Natural killer cell treated with Interleukin-12 subunit alpha and Interleukin-12 subunit beta and Interleukin-15 and Interleukin-18, amount 100 ng/mL, for 72 hours (primary cell): ENCODE measurements around the gene SMIM24. TPM values are rescaled to one million over a fixed set of nuclear protein-coding genes. Genes with fewer than 3 reads are reported as not detected.

Experiments
- total RNA-seq, 2 donors: library from RNA; stranded (reverse); gene quantifications; one replicate each; pipeline ENCODE4 v1.2.3, GENCODE V29; 2022

Gene SMIM24
- total RNA-seq, 2 donors from 2014 or later, result 0.62 TPM; not detected in 1

Other genes starting within 250 kb of the SMIM24 start
- gene NFIC, start 113.9 kb downstream of the SMIM24 start, total RNA-seq, result 10 to 100 TPM; 21.4 to 41.7 TPM
- not detected for gene SMIM44, start 2.9 kb upstream of the SMIM24 start, total RNA-seq
- 10 to 100 TPM; 16.1 to 28.6 TPM for gene DOHH, start 20.1 kb upstream of the SMIM24 start, total RNA-seq
- gene FZR1, start 25.8 kb upstream of the SMIM24 start, total RNA-seq, result 10 to 100 TPM; 51.4 to 63.0 TPM
- gene TEKTIP1, start 58.6 kb upstream of the SMIM24 start, total RNA-seq, result 1 to 10 TPM; 3.3 to 4.4 TPM
- 10 to 100 TPM; 72.2 to 73.1 TPM for gene MFSD12, start 77.1 kb upstream of the SMIM24 start, total RNA-seq
- gene HMG20B, start 92.4 kb upstream of the SMIM24 start, total RNA-seq, result 10 to 100 TPM; 38.2 to 48.0 TPM
- under 1 TPM; 0.25 to 0.40 TPM for gene GIPC3, start 105.0 kb upstream of the SMIM24 start, total RNA-seq
- under 1 TPM in 1 of 2 donors, not detected in 1; 0.28 TPM for gene TBXA2R, start 126.3 kb upstream of the SMIM24 start, total RNA-seq
- 10 to 100 TPM; 28.9 to 44.7 TPM for gene CACTIN, start 146.3 kb upstream of the SMIM24 start, total RNA-seq
- 10 to 100 TPM; 27.0 to 29.6 TPM for gene PIP5K1C, start 219.9 kb upstream of the SMIM24 start, total RNA-seq
- gene TJP3, start 227.9 kb upstream of the SMIM24 start, total RNA-seq, result 1 to 10 TPM in 1 of 2 donors, under 1 TPM in 1; 0.57 to 2.1 TPM